Measurements from ENCODE around the gene POLH. TPM values are rescaled to one million over a fixed set of nuclear protein-coding genes. Genes with fewer than 3 reads are reported as not detected.
"Not testable (repeated sequence)": the region's sequence is repeated elsewhere in the genome, so short reads cannot be mapped to it uniquely, and the experiment has no call there.

Gene POLH
- polyA plus RNA-seq, 1 donor = 28.5 TPM

- peak; percentile 97 for DNase-seq
Observed at GRCh38 chr6:43629505-43630300, 53.7 kb downstream of the POLH start.

DNA sequence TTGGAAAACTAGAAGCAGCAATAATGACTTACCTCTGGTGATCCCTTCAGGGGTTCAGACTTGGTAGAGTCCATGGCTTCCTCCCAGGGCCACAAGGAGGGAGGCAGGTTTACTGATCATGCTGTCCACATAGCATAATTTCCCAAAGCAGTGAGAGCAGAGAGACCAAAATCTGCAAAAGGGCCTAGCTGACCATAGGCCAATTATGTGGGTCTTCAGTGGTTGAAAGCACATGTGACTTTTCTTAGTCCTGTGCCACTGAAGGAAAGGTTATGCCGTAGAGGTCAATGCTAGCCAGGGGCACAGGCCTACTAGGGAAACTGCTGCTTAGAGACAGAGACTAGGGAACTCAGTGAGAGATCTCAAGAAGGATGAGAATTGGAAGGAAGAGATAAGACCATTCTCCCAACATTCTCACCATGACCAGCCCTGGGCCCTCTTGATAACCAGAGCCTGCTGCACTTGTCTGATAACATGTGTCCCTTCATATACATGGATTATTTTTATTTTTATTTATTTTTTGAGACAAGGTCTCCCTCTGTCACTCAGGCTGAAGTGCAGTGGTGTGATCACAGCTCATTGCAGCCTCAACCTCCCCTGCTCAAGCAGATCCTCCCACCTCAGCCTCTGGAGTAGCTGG, 55.1 kb downstream of the POLH start:
- no peak for DNase-seq

DNA sequence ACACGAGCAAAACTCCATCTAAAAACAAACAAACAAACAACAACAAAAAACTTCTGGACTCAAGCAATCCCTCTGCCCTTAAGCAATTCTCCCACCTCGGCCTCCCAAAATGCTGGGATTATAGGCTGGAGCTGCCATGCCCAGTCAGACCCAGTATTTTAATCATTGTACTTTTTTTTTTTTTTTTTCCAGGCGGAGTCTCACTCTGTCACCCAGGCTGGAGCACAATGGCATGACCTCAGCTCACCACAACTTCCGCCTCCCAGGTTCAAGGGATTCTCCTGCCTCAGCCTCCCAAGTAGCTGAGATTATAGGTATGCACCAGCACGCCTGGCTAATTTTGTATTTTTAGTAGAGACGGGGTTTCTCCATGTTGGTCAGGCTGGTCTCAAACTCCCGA, 57.0 kb downstream of the POLH start:
- DNase-seq = not testable (repeated sequence)

DNA sequence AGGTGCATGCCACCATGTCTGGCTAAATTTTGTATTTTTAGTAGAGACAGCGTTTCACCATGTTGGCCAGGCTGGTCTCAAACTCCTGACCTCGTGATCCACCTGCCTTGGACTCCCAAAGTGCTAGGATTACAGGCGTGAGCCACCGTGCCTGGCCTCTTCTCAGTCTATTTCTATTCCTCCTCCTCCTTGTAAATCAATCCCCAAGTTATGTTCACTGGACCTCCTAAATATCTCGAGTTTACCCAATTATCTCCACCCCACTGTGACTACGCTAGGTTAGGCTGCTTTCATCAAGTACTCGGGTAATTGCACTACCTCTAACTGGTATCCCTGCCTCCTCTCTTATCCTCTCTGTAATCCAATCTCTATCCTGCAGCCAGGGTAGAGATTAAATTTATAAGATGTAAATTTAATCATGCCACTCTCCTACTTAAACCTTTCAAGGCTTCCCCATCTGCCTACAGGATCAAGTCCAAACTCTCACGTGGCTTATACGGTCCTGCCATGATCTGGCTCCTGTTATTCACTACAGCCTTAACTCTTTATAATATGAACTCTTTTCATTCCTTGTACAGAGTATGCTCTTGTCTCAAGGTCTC, 58.8 kb downstream of the POLH start:
- no peak for DNase-seq

DNA sequence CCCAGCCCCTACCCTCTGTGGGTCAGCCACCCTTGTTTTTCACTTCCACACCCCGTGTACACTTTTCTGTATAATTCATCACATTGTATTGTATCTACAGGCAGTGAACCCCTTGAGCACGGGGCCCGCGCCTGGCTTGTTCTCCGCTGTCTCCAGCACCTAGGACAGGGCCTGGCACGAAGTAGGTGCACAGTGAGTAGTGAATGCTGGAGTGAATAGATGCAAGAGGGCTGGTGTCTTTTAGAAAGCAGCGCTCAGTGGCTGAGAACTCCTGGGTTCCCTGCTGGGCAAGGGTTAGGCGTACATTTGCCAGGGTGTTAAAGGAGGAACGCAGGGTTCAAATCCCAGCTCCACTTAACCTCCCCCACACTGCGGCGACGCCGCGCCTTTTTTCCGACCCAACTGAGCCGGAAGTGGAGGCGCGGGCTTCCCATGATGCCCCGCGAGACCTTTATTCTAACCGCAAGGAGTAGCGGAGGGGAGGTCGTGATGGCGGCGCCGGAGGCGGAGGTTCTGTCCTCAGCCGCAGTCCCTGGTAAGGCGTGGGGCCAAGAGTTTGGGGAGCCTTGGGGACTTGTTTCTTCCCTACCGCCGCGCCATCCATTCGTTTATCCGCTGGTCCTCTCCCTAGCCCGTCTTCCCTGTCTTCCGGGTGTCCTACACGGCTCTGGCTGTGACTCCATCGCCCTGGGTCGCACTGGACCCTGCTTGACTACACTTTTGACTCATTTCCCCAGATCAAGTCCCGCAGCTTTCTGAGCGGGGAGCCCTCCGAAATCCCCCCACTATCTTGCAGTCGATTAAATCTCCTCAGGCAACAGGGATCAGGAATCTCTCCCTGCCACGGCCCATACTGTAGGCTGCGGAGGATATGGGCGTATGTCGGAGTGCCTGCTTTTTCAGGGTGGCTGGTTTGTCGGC, 59.7 kb downstream of the POLH start, which contains the start of gene MAD2L1BP:
Gene MAD2L1BP (plus strand): TSS at position 454 of the 921 bp plus-strand sequence. CDS start 36 bp downstream, at position 490.
- DNase-seq = peak; percentile 79

DNA sequence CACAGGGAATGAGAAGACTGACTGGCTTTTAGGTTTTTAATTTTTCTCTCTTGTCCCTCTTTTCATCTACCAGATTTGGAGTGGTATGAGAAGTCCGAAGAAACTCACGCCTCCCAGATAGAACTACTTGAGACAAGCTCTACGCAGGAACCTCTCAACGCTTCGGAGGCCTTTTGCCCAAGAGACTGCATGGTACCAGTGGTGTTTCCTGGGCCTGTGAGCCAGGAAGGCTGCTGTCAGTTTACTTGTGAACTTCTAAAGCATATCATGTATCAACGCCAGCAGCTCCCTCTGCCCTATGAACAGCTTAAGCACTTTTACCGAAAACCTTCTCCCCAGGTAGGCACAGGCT, 60.3 kb downstream of the POLH start:
- DNase-seq = no peak

GRCh38 chr6:43639984-43640800, 64.2 kb downstream of the POLH start:
- DNase-seq = no peak

DNA sequence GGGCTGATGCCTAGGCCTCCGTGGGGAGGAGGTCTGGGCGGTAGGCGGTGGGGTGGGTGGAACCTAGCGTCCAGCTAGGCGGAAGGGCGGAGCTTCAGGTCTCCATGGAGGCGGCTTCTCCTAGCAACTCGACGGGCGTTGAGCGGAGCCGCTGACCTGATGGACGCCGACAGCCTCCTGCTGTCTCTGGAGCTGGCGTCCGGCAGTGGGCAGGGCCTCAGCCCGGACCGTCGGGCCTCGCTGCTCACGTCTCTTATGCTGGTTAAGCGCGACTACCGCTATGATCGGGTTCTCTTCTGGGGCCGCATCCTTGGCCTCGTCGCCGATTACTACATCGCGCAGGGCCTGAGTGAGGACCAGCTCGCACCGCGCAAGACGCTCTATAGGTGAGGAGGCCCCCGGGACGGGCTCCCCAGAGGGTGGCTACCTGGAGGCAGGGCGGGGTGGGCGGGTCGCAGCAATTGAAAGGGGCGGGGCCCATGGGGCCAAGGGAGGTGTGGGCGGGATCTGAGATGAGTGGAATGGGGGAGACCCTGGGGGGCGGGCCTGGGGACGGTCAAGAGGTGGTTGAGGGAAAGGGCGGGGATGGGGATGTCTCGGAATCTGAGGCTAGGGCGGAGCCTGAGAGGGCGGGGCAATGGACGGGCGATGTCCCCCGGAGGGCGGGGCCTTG, 69.1 kb downstream of the POLH start, which contains the start of gene RSPH9:
Gene RSPH9 (plus strand): TSS at position 97 of the 673 bp plus-strand sequence. CDS start 63 bp downstream, at position 160.
- peak; percentile 76 for DNase-seq

DNA sequence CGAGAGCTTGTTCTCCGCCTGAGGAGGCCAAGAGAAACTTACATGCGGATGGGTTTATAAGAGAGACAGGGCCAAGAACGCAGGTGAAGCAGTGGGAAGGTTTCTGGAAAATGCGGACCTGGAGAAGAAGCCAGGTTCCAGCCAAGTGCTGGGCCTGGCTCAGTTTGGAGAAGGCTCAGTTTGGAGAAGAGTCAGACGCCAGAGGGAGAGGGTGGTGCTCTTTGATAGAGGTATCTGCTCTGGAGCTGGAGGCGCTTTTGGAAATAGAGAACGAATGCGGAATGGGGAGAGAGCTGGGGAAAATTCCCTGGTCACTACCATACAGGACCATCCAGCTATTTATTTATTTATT, 69.6 kb downstream of the POLH start:
- no peak for DNase-seq

DNA sequence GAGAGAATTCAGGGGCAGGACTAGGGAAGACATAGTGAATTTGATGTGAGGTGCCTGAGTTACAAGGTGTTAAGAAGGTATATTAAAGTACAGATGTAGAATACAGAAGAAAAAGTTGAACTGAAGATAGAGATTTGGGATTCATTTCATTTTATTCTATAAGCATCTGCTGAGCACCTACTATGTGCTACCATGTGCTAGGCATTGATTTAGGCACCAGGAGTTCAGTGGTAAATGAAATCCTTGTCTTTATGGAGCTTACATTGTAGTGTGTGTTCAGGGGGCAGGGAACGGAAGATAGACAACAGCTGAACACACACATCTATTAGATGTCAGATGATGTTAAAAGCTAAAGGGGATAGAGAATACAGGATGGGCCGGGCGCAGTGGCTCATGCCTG, 71.6 kb downstream of the POLH start:
- DNase-seq = no peak

DNA sequence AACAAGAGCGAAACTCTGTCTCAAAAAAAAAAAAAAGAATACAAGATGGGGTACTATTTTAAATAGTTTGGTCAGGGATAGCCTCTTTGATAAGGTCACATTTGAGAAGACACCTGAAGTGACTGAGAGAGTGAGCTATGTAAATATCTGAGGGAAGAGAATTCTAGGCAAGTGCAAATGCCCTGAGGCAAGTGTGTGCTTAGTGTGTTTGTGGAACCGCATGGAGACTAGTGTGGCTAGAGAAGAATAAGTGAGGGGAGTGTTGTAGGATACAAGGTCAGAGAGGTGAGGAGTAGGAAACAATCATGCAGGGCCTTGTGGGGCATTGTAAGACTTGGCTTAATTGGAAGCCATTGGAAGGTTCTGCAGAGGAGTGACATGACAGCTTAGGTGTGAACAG, 72.3 kb downstream of the POLH start:
- DNase-seq = no peak

DNA sequence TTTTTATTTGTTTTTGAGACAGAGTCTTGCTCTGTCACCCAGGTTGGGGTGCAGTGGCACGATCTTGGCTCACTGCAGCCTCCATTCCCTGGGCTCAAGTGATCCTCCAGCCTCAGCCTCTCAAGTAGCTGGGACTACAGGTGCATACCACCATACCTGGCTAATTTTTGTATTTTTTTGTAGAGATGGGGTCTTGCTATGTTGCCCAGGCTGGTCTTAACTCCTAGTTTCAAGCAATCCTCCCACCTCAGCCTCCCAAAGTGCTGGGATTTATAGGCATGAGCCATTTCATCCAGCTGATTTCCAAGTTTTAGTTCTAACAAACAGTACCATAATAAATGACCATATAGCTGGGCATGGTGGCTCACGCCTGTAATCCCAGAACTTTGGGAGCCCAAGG, 76.8 kb downstream of the POLH start:
- not testable (repeated sequence) for DNase-seq

GRCh38 chr6:43657221-43657802, 81.3 kb downstream of the POLH start:
- DNase-seq = no peak

DNA sequence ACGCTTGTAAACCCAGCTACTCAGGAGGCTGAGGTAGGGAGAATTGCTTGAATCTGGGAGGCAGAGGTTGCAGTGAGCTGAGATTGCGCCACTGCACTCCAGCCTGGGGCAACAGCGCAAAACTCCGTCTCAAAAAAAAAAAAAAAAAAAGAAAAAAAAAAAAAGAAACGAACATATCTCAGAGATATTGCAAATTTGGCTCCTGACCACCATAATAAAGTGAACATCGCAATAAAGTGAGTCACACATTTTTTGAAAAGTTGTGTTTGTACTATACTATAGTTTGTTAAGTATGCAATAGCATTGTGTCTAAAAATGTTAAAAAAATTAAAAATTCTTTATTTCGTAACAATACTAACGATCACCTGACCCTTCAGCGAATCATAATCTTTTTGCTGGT, 82.2 kb downstream of the POLH start:
- DNase-seq = no peak

- DNase-seq = not testable (repeated sequence)
Observed at GRCh38 chr6:43662948-43663347, 87.0 kb downstream of the POLH start.

Other genes starting within 250 kb of the POLH start
- gene ZNF318, start 206.5 kb upstream of the POLH start, polyA plus RNA-seq (ENCODE audit: insufficient read length) = 38.1 TPM
- gene ABCC10, start 148.6 kb upstream of the POLH start, polyA plus RNA-seq (ENCODE audit: insufficient read length) = 28.9 TPM
- gene DLK2, start 120.6 kb upstream of the POLH start, polyA plus RNA-seq (ENCODE audit: insufficient read length) = 1.00 TPM
- gene TJAP1, start 98.6 kb upstream of the POLH start, polyA plus RNA-seq (ENCODE audit: insufficient read length) = 41.3 TPM
- gene LRRC73, start 65.8 kb upstream of the POLH start, polyA plus RNA-seq (ENCODE audit: insufficient read length) = 1.2 TPM
- gene YIPF3, start 59.3 kb upstream of the POLH start, polyA plus RNA-seq (ENCODE audit: insufficient read length) = 137 TPM
- gene POLR1C, start 59.1 kb upstream of the POLH start, polyA plus RNA-seq (ENCODE audit: insufficient read length) = 40.2 TPM
- 68.7 TPM for gene XPO5, start 147 bp upstream of the POLH start, polyA plus RNA-seq (ENCODE audit: insufficient read length)
- gene GTPBP2, start 53.1 kb downstream of the POLH start, polyA plus RNA-seq (ENCODE audit: insufficient read length) = 63.7 TPM
- 25.7 TPM for gene MAD2L1BP, start 59.7 kb downstream of the POLH start, polyA plus RNA-seq (ENCODE audit: insufficient read length)
- gene RSPH9, start 68.9 kb downstream of the POLH start, polyA plus RNA-seq (ENCODE audit: insufficient read length) = 1.4 TPM
- gene MRPS18A, start 111.6 kb downstream of the POLH start, polyA plus RNA-seq (ENCODE audit: insufficient read length) = 40.9 TPM
- gene VEGFA, start 194.0 kb downstream of the POLH start, polyA plus RNA-seq (ENCODE audit: insufficient read length) = 312 TPM